WTC11 (cell line): Measurements from ENCODE around the gene IGFBP5. TPM values are rescaled to one million over a fixed set of nuclear protein-coding genes. Genes with fewer than 3 reads are reported as not detected.

Source experiments
- ATAC-seq: fragments of 200-7000 bp; cut with Tn5 transposase; 2 replicates; pipeline ENCODE4 v1.10.0; 2021; ENCODE audit warnings: mild to moderate bottlenecking, moderate library complexity
- CTCF ChIA-PET: fragments of 300-600 bp; sonication (Branson Sonifier 250); formaldehyde crosslinking; loops from one replicate; lab custom pipeline; 2021; ENCODE audit warnings: antibody characterized with exemption; lab: Charles Lee
- POLR2A ChIA-PET: fragments of 350-600 bp; sonication (Branson Sonifier 250); formaldehyde crosslinking; loops from one replicate; lab custom pipeline; 2021; ENCODE audit warnings: antibody characterized with exemption; lab: Charles Lee
- DNase-seq: peaks from one replicate; pipeline ENCODE4 v3.0.0; 2021; ENCODE audit warnings: low spot score
- H3K27ac Mint-ChIP-seq: 2 replicates; pipeline ENCODE4 v1.8.0; 2021; ENCODE audit warnings: mixed read lengths
- H3K27me3 Mint-ChIP-seq: 2 replicates; pipeline ENCODE4 v1.8.0; 2021; ENCODE audit warnings: low read depth, mild to moderate bottlenecking, moderate library complexity, mixed read lengths
- H3K36me3 Mint-ChIP-seq: 2 replicates; pipeline ENCODE4 v1.8.0; 2021; ENCODE audit warnings: mixed read lengths
- H3K4me1 Mint-ChIP-seq: 2 replicates; pipeline ENCODE4 v1.8.0; 2022; ENCODE audit warnings: mixed read lengths
- H3K4me3 Mint-ChIP-seq: 2 replicates; pipeline ENCODE4 v1.8.0; 2021; ENCODE audit warnings: mild to moderate bottlenecking, moderate library complexity, mixed read lengths
- H3K9me3 Mint-ChIP-seq: 2 replicates; pipeline ENCODE4 v1.8.0; 2021; ENCODE audit warnings: mixed read lengths
- CREB1 ChIP-seq: sonication (generic); formaldehyde crosslinking; IDR thresholded peaks from 2 replicates; pipeline ENCODE4 v1.8.0; 2023; ENCODE audit warnings: mild to moderate bottlenecking, missing genetic modification reagents
- CREM ChIP-seq: sonication (generic); formaldehyde crosslinking; IDR thresholded peaks from 2 replicates; pipeline ENCODE4 v1.8.1; 2022; ENCODE audit warnings: mild to moderate bottlenecking, missing genetic modification reagents, moderate library complexity
- FOXP1 ChIP-seq: sonication (generic); formaldehyde crosslinking; IDR thresholded peaks from 2 replicates; pipeline ENCODE4 v1.8.0; 2022; ENCODE audit warnings: missing genetic modification reagents, mild to moderate bottlenecking, moderate library complexity, borderline replicate concordance
- GTF2I ChIP-seq: fragments of 250-450 bp; sonication (Bioruptor Pico); conservative IDR thresholded peaks from 2 replicates; pipeline ENCODE4 v1.4.0; 2021; ENCODE audit warnings: mild to moderate bottlenecking
- JUN ChIP-seq: sonication (generic); formaldehyde crosslinking; IDR thresholded peaks from 2 replicates; pipeline ENCODE4 v1.8.0; 2023; ENCODE audit warnings: mild to moderate bottlenecking, missing genetic modification reagents
- NR2C2 ChIP-seq: sonication (generic); formaldehyde crosslinking; IDR thresholded peaks from 2 replicates; pipeline ENCODE4 v1.8.0; 2022; ENCODE audit warnings: mild to moderate bottlenecking, missing genetic modification reagents
- RORB ChIP-seq: fragments of 250-450 bp; sonication (Bioruptor Pico); IDR thresholded peaks from 2 replicates; pipeline ENCODE4 v1.9.0; 2021; ENCODE audit warnings: mild to moderate bottlenecking
- SMAD3 ChIP-seq: sonication (generic); formaldehyde crosslinking; IDR thresholded peaks from 2 replicates; pipeline ENCODE4 v1.8.0; 2022; ENCODE audit warnings: missing genetic modification reagents, mild to moderate bottlenecking, borderline replicate concordance
- TP53 ChIP-seq: sonication (generic); formaldehyde crosslinking; IDR thresholded peaks from 2 replicates; pipeline ENCODE4 v1.8.1; 2023; ENCODE audit warnings: mild to moderate bottlenecking, missing genetic modification reagents
- ZNF317 ChIP-seq: sonication (generic); formaldehyde crosslinking; IDR thresholded peaks from 2 replicates; pipeline ENCODE4 v1.8.1; 2023; ENCODE audit warnings: low read depth, mild to moderate bottlenecking, moderate library complexity, missing genetic modification reagents, borderline replicate concordance
- total RNA-seq: library from RNA; stranded (reverse); gene quantifications from 3 replicates; pipeline ENCODE4 v1.2.3, GENCODE V29; 2021
- TF ChIP-seq, protein P1 (sequence below): fragments of 250-450 bp; sonication (Bioruptor Pico); IDR thresholded peaks from 2 replicates; pipeline ENCODE4 v1.9.0; 2021; ENCODE audit warnings: mild to moderate bottlenecking
- TF ChIP-seq, protein P2 (sequence below): sonication (generic); formaldehyde crosslinking; IDR thresholded peaks from 2 replicates; pipeline ENCODE4 v1.8.1; 2022; ENCODE audit warnings: mild to moderate bottlenecking, missing genetic modification reagents, moderate library complexity, borderline replicate concordance
- TF ChIP-seq, protein P3 (sequence below): fragments of 250-450 bp; sonication (Bioruptor Pico); IDR thresholded peaks from 2 replicates; pipeline ENCODE4 v2.1.2; 2022; ENCODE audit warnings: mild to moderate bottlenecking, moderate library complexity
- TF ChIP-seq, protein P4 (sequence below): sonication (generic); formaldehyde crosslinking; IDR thresholded peaks from 2 replicates; pipeline ENCODE4 v1.8.0; 2022; ENCODE audit warnings: mild to moderate bottlenecking, missing genetic modification reagents
- TF ChIP-seq, protein P5 (sequence below): fragments of 250-450 bp; sonication (Bioruptor Pico); IDR thresholded peaks from 2 replicates; pipeline ENCODE4 v1.9.0; 2021; ENCODE audit warnings: mild to moderate bottlenecking
- TF ChIP-seq, protein P6 (sequence below): sonication (generic); formaldehyde crosslinking; IDR thresholded peaks from 2 replicates; pipeline ENCODE4 v1.8.1; 2022; ENCODE audit warnings: mild to moderate bottlenecking, moderate library complexity, missing genetic modification reagents
- TF ChIP-seq, protein P7 (sequence below): sonication (generic); formaldehyde crosslinking; IDR thresholded peaks from 2 replicates; pipeline ENCODE4 v1.8.1; 2023; ENCODE audit warnings: mild to moderate bottlenecking, moderate library complexity, missing genetic modification reagents
- TF ChIP-seq, protein P8 (sequence below): fragments of 250-450 bp; sonication (Bioruptor Pico); conservative IDR thresholded peaks from 2 replicates; pipeline ENCODE4 v1.9.0; 2021; ENCODE audit warnings: mild to moderate bottlenecking

Gene IGFBP5
- total RNA-seq, 1 experiment from 2014 or later, result 5.3 TPM

DNA sequence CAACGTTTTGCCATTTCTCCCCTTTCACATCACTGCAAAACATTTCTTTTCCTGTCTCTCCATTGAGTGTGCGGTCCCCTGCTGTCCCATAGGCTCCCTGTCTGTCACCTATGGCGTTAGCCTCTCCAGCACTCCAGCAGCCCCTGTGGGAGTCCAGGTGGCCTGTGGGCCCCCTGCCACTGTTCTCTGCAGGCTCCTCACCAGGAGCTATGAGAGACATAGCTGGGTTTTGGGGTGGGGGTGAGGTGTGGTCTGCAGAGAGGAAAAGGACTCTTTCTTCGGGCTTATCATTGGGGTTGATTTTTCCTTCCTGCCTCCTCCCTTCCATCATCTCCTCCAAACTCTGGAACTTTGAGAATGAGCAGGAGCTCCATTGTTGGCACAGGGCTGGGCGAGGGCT is 36.1 kb upstream of the IGFBP5 start (continued):
- TF ChIP-seq, protein P1, sequence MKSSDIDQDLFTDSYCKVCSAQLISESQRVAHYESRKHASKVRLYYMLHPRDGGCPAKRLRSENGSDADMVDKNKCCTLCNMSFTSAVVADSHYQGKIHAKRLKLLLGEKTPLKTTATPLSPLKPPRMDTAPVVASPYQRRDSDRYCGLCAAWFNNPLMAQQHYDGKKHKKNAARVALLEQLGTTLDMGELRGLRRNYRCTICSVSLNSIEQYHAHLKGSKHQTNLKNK (CRISPR knock-in tag), result no peak
- TF ChIP-seq, protein P2, sequence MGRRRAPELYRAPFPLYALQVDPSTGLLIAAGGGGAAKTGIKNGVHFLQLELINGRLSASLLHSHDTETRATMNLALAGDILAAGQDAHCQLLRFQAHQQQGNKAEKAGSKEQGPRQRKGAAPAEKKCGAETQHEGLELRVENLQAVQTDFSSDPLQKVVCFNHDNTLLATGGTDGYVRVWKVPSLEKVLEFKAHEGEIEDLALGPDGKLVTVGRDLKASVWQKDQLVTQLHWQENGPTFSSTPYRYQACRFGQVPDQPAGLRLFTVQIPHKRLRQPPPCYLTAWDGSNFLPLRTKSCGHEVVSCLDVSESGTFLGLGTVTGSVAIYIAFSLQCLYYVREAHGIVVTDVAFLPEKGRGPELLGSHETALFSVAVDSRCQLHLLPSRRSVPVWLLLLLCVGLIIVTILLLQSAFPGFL (CRISPR knock-in tag), result no peak
- TF ChIP-seq FOXP1 (CRISPR knock-in tag) (no peak), CREB1 (no peak), NR2C2 (CRISPR knock-in tag) (no peak), TP53 (CRISPR knock-in tag) (no peak), JUN (CRISPR knock-in tag) (no peak), GTF2I (CRISPR knock-in tag) (no peak)
- TF ChIP-seq, protein P3, sequence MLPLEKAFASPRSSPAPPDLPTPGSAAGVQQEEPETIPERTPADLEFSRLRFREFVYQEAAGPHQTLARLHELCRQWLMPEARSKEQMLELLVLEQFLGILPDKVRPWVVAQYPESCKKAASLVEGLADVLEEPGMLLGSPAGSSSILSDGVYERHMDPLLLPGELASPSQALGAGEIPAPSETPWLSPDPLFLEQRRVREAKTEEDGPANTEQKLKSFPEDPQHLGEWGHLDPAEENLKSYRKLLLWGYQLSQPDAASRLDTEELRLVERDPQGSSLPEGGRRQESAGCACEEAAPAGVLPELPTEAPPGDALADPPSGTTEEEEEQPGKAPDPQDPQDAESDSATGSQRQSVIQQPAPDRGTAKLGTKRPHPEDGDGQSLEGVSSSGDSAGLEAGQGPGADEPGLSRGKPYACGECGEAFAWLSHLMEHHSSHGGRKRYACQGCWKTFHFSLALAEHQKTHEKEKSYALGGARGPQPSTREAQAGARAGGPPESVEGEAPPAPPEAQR (CRISPR knock-in tag), result no peak

DNA sequence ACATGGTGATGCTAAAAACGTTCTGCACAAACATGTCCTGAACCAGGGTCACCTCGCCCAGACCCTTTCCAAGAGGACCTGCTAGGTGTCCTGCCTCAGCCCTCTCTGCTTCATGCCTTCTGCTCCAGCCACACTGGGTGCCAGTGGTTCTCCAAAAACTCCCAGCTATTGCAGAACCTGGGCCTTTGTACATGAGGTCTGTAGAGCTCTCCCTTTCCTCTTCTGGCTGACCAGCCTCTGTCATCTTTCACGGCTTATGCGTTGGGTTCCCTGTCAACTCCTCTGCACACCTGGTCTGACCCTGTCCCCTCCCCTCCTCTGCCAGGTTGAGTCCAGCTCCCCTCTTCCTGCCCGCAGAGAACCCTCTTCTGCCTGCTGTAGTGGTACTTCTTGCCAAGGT is 35.5 kb upstream of the IGFBP5 start:
- Mint-ChIP-seq H3K4me1 (no peaks in the 10 kb centered on the region), H3K36me3 (no peaks in the 10 kb centered on the region), H3K27me3 (peaks cover 3% of the 10 kb centered on the region; the same call in 1 of the 2 replicates), H3K27ac (no peak overlapping the region), H3K9me3 (no peaks in the 10 kb centered on the region), H3K4me3 (no peak overlapping the region)
- TF ChIP-seq CREM (CRISPR knock-in tag), result no peak
- ATAC-seq, result no peak
- ChIA-PET CTCF (interaction anchor here (1.5 kb wide), 1 partner anchor 30 kb away, joined by 3 read pairs; no protein-coding TSS in a partner anchor), POLR2A (no interaction called here)
- no peak for DNase-seq

DNA sequence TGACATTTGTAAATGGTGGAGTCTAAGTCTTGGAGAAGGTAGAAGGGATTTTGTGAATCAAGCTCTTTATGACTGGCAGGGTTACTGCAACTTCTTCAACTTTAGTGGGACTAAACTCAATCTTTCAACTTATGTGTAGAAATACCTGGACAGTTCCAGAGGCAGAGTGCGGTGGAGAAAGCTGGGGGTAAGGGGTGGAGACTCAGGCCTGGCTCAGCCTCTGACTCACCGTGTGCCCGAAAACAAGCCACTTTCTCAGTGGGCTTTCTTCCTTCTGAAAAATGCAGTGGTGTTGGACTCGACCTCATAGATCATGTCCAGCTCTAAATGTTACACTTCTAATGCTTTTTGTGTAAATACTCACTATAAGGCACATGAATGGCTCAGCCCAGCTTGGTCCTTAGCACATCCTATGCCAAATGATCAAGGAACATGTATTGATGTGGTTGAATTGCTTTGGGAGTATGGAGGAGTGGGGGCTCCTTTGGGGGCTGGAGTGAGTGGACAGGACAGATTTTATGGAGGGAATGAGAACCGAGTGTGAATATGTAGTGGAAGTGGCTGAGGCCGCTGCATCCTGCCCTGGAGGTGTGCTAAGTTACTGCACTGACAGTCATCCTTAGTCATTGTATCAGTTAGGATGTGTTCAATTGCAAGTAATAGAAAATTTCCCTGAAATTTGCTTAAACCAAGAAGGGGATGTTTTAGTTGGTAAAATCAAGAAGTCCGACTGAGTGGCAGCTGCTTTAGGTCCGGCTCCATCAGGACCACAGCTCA is 32.2 kb upstream of the IGFBP5 start:
- Mint-ChIP-seq H3K27me3 (peaks cover 3% of the 10 kb centered on the region; the same call in 1 of the 2 replicates), H3K27ac (no peak overlapping the region), H3K4me1 (no peaks in the 10 kb centered on the region), H3K9me3 (no peaks in the 10 kb centered on the region), H3K36me3 (no peaks in the 10 kb centered on the region), H3K4me3 (no peak overlapping the region)
- ChIA-PET CTCF (no interaction called here), POLR2A (no interaction called here)
- no peak for ATAC-seq
- TF ChIP-seq, protein P4, sequence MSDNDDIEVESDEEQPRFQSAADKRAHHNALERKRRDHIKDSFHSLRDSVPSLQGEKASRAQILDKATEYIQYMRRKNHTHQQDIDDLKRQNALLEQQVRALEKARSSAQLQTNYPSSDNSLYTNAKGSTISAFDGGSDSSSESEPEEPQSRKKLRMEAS, result no peak
- TF ChIP-seq, protein P5, sequence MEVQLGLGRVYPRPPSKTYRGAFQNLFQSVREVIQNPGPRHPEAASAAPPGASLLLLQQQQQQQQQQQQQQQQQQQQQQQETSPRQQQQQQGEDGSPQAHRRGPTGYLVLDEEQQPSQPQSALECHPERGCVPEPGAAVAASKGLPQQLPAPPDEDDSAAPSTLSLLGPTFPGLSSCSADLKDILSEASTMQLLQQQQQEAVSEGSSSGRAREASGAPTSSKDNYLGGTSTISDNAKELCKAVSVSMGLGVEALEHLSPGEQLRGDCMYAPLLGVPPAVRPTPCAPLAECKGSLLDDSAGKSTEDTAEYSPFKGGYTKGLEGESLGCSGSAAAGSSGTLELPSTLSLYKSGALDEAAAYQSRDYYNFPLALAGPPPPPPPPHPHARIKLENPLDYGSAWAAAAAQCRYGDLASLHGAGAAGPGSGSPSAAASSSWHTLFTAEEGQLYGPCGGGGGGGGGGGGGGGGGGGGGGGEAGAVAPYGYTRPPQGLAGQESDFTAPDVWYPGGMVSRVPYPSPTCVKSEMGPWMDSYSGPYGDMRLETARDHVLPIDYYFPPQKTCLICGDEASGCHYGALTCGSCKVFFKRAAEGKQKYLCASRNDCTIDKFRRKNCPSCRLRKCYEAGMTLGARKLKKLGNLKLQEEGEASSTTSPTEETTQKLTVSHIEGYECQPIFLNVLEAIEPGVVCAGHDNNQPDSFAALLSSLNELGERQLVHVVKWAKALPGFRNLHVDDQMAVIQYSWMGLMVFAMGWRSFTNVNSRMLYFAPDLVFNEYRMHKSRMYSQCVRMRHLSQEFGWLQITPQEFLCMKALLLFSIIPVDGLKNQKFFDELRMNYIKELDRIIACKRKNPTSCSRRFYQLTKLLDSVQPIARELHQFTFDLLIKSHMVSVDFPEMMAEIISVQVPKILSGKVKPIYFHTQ (CRISPR knock-in tag), result no peak
- TF ChIP-seq SMAD3 (no peak), ZNF317 (CRISPR knock-in tag) (no peak), RORB (CRISPR knock-in tag) (no peak)
- TF ChIP-seq, protein P6, sequence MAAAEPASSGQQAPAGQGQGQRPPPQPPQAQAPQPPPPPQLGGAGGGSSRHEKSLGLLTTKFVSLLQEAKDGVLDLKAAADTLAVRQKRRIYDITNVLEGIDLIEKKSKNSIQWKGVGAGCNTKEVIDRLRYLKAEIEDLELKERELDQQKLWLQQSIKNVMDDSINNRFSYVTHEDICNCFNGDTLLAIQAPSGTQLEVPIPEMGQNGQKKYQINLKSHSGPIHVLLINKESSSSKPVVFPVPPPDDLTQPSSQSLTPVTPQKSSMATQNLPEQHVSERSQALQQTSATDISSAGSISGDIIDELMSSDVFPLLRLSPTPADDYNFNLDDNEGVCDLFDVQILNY (CRISPR knock-in tag), result no peak
- TF ChIP-seq, protein P7, sequence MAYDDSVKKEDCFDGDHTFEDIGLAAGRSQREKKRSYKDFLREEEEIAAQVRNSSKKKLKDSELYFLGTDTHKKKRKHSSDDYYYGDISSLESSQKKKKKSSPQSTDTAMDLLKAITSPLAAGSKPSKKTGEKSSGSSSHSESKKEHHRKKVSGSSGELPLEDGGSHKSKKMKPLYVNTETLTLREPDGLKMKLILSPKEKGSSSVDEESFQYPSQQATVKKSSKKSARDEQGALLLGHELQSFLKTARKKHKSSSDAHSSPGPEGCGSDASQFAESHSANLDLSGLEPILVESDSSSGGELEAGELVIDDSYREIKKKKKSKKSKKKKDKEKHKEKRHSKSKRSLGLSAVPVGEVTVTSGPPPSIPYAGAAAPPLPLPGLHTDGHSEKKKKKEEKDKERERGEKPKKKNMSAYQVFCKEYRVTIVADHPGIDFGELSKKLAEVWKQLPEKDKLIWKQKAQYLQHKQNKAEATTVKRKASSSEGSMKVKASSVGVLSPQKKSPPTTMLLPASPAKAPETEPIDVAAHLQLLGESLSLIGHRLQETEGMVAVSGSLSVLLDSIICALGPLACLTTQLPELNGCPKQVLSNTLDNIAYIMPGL (CRISPR knock-in tag), result no peak
- TF ChIP-seq, protein P8, sequence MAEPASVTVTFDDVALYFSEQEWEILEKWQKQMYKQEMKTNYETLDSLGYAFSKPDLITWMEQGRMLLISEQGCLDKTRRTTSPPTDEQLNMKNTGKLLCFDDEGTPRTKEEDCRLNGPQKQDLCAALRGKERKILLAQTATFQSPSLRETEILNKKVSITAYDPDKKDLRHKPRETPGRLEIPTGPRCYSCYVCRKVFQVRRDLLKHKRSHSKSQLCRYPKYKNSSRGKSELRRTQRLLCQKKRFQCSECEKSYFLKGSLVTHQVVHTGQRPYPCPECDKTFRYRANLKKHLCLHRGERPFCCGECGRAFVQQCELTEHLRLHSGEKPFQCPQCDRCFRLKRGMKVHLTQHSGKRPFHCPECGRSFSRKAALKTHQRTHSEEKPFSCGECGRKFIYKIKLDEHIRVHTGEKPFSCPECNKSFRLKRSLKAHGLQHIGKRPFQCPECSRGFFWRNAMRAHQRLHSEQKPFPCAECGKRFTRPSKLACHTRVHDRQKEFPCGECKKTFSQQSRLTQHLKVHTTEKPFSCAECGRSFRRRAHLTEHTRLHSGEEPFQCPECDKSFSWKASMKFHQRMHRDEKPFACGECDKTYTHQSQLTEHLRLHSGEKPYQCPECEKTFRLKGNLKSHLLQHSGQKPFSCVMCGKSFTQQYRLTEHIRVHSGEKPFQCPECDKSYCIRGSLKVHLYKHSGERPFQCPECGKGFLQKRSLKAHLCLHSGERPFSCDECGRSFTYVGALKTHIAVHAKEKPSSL (CRISPR knock-in tag), result no peak
- no peak for DNase-seq
